CD4-positive, alpha-beta T cell treated with Interleukin-6 at 100 ng/mL for 8 hours (primary cell): ENCODE measurements around the gene BNC2.
"Not testable (repeated sequence)": the region's sequence is repeated elsewhere in the genome, so short reads cannot be mapped to it uniquely, and the experiment has no call there.

Experiments used
- DNase-seq: peaks from one replicate; pipeline ENCODE4 v3.0.0-alpha.2; 2020; ENCODE audit warnings: mixed read lengths, low spot score

Gene BNC2, protein sequence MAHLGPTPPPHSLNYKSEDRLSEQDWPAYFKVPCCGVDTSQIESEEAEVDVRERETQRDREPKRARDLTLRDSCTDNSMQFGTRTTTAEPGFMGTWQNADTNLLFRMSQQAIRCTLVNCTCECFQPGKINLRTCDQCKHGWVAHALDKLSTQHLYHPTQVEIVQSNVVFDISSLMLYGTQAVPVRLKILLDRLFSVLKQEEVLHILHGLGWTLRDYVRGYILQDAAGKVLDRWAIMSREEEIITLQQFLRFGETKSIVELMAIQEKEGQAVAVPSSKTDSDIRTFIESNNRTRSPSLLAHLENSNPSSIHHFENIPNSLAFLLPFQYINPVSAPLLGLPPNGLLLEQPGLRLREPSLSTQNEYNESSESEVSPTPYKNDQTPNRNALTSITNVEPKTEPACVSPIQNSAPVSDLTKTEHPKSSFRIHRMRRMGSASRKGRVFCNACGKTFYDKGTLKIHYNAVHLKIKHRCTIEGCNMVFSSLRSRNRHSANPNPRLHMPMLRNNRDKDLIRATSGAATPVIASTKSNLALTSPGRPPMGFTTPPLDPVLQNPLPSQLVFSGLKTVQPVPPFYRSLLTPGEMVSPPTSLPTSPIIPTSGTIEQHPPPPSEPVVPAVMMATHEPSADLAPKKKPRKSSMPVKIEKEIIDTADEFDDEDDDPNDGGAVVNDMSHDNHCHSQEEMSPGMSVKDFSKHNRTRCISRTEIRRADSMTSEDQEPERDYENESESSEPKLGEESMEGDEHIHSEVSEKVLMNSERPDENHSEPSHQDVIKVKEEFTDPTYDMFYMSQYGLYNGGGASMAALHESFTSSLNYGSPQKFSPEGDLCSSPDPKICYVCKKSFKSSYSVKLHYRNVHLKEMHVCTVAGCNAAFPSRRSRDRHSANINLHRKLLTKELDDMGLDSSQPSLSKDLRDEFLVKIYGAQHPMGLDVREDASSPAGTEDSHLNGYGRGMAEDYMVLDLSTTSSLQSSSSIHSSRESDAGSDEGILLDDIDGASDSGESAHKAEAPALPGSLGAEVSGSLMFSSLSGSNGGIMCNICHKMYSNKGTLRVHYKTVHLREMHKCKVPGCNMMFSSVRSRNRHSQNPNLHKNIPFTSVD

GRCh38 chr9:16870596-16871335, at the start of gene BNC2:
TSS of gene BNC2 (minus strand) at chr9:16870670. CDS start at chr9:16870648, 22 bp downstream.
- no peak for DNase-seq

DNA sequence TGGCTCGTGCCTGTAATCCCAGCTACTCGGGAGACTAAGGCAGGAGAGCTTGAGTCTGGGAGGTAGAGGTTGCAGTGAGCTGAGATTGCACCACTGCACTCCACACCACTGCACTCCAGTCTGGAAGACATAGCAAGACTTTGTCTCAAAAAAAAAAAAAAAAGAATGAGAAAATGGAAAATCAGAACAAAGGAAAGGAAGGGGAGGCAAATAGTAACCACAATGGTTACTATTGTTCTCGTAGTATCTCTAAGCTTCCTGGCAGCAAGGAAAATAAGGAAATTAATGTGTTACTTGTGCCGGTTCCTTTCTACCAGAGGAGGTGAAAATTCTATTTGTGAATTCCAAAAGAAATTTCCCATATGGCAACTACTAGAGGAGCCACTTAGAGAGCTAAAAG, 48.5 kb upstream of the BNC2 start:
- DNase-seq: no peak

DNA sequence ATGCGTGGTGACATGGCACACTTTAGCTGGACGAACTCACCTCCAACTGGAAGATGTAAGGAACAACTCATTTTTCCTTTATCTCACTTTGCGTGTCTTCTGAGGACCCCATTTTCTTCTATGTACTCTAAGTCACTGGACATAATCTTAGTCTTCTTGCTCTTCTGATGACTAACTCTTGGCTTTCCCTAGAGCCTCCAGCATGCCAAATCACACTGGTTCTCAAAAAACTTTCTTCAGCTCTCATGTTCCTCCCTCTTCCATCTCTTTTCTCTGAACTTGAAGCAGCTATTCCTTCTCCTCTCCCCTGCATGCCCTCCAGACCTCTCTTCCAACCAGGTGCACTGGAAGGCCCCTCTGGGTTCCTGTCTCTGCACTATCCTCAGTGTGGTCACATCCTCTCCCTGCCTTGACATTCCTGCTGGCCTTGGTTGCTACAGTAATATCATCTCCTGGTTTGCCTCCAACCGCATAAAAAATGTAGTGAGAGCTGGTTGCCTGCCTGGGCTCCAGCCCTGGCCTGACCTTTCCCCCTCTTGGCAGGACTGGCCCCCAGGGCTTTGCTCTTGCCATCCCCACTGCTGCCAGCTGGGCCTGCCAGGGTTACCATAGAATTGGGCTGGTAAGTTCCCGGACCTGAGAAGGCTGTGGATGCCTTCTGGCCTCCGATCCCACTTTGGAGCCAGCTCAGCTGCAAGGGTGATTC, 44.8 kb upstream of the BNC2 start:
- no peak for DNase-seq

GRCh38 chr9:16912197-16912596, 41.7 kb upstream of the BNC2 start:
- DNase-seq: no peak

DNA sequence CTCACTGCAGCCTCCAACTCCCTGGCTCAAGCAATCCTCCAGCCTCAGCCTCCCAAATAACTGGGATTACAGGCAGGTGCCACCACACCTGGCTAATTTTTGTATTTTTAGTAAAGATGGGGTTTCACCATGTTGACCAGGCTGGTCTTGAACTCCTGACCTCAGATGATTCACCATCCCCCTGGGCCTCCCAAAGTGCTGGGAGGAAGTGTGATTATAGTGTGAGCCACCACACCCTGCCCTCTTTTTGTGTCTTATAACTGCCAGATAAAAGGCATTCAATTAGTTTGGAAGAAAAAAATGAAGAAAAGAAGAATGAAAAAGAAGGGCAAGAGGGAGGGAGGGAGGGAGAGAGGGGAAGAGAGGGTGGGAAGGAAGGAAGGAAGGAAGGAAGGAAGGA, 37.7 kb upstream of the BNC2 start:
- not testable (repeated sequence) for DNase-seq

DNA sequence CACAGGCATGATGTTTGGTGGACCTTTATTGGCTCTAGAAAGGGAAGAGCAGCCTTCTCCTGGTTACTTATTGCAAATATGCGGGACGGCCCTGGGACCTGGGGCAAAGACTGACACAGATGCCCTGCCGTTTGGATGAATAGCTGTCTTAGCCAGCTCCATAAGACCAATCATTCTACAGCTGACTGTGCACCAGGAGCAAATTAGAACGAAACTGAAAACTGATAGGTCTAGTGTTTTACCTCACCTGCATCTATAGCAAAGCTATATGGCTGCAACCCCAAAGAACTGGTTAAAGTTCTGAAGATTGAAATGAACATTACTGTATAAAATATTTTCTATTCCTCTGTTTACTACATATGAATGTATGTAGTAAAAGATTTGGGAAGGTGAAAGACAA, 34.2 kb upstream of the BNC2 start:
- DNase-seq: no peak

DNA sequence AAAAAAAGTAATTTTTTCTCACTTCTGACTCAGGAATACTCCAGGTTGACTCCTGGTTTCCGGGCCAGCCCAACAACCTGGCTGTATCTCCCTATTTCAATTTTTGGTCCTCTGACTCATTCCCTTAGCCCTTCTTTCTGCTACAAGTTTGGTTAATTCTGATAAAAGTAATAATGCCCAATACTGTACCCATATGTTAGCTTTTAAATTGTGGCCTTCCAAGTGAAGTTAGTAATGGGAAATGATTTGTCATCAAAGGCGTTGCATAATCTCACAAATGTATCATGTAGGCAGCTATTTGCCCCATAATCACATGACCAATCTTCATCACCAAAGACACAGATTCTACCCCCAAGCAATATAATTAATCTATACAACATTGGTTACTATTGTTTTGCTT, 31.1 kb upstream of the BNC2 start:
- DNase-seq: no peak

DNA sequence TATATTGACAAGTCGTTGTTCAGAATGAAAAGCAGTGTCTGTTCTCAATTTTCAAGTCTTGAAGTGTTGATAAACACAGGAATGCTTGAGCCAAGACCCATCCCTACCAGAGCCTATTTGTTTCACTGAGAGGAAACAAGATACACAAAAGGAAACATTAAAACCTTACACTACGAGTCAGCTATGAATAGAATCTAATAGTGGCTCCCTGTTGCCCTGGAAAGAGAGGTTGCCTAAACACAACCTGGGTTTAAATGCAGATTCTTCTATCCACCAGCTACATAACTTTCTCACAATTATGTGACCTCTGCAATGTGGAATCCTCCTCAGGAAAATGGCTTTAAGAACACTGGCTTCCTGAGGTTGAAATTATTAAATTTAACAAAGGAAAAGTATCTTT, 29.1 kb upstream of the BNC2 start:
- DNase-seq: no peak

DNA sequence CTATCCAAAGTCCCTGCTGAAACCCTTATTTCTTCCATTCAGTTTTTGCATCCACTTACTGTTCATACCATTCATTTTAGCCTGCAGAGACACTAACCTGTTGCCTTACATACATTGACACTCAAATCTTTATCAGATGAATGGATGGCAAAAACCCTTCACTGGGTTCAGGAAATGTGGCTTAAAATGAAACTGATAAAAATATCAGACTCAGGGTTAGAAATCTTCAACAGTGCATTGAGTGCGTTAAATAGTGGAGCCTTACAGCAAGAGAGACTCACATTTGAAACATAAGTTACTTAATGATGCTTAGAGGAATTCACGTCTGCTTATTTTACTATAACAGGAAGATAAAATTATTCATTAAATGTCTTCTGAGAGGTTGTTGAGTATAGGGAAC, 28.0 kb upstream of the BNC2 start:
- DNase-seq: no peak

DNA sequence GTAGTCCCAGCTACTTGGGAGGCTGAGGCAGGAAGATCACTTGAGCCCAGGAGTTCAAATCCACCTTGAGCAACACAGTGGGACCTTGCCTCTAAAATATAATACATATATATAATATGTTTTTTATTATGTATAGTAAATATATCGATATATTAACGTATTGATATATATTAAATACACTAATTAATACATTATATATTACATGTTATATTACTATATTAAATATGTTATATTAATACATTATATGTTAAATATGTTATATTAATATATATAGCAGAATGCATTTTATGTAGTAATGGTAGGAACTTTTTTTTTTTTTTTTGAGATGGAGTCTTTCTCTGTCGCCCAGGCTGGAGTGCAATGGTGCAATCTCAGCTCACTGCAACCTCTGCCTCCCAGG, 18.1 kb upstream of the BNC2 start:
- DNase-seq: no peak

- no peak for DNase-seq
These were observed 15.5 kb upstream of the BNC2 start for GRCh38 chr9:16885931-16886330.

GRCh38 chr9:16884952-16885513, 14.6 kb upstream of the BNC2 start:
- DNase-seq: no peak

DNA sequence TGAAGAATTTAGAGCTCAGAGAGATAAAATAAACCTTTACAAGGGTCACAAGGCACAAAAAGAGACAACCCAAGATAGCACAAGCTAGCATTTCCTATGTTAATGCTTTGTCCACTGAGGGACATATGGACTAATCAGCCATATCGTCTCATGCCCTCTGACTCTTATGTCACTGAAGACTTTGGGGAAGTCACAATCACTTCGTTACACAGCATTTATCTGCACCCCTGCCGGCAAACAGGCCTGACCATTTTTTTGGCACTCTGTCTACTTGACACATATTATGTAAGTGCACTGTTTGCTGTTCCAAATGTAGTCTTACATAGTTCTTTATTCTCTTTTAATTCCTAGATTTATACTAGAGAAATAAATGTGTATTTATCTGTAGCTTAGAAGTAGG, 13.9 kb upstream of the BNC2 start:
- no peak for DNase-seq

GRCh38 chr9:16883586-16883985, 13.1 kb upstream of the BNC2 start:
- DNase-seq: no peak

- not testable (repeated sequence) for DNase-seq
These were observed 12.0 kb upstream of the BNC2 start for GRCh38 chr9:16882440-16882839.

DNA sequence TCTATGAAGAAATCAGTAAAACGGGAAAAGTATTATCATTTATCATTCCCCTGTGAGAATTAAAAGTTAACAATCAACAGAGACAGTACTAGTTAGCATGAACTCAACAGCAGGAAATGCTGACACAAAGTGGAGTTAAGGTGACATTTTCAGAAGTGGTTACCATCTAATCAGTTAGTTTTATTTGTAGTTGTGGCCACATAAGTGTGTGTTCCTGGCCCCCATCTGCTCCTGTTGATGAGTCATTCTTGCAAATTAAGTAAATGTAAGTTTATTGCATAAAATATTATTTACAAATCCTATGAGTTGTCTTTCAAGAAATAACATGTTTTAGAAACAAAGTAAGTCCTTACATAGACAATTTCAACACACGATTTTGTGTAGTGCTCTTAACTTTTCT, 8.9 kb upstream of the BNC2 start:
- no peak for DNase-seq

- no peak for DNase-seq
These were observed 6.8 kb upstream of the BNC2 start for GRCh38 chr9:16877256-16877655.

DNA sequence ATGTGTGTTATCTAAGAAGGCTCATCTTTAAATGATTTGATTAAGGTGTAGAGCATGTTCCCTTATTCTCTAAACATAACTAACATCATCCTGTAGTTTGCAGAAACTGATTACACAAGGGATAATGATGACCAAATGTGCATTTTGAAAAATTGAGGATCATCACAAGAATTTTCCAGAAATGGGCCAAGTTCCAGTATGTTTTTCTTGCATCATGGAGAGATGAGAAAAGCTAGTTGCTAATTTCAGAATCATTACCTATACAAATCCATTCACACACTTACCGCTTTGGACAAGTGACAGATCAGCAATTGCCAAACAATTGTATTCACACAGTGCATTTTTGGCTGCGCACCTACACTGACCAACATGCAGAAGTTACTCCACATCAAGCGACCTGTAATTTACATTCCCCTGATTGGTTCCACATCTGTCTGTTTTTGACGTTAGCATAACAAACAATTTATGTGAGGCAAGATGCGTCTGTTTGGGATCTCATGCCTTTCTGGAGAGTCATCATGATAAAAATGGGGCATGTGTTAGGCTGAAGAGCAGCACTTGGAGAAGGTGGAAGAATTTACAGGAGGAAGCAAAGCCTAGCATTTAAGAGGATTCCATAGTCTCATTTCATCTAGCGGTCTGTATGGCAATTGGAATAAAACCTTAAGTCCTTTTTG, 2.8 kb upstream of the BNC2 start:
- no peak for DNase-seq

DNA sequence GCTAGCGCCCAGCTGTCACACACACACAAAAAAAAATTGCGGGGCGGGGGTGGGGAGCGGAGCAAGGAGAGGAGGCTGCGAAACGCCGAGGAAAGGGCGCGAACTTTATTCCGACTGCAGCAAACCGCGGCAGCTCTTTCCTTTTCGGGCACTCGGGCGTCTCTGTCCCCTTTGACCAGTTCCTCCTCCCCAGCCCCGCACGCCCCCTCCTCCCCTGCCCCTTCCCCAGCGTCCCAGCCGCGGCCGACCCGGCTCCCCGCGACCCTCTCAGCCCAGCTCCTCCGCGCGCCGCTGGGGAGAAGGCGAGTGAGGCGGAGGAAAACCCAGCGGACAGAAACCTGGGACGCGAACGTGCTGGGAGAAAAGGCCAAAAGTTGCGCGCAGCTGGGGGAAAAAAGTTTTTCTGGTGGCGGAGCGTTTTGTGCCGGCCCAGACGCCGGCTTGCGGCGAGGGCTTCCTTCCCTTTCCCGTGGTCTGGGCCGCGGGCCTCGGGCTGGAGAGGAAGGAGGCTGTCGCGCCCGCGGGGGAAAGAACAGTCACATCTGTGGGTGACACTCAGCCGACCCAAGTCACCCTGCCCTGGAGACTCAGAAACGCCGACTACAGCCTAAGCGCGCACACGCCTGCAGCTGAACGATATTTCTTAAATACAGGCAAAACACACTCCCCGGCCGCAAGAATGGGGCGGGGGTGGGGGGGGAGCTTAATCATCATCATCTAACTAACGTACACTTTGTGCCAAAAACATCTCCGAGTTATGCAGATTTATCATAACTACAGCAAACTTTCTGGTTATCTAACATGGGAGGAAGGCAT, 1.1 kb upstream of the BNC2 start:
- no peak for DNase-seq
